HG02943 (cell line): Measurements from ENCODE around the gene LRRTM4.
"Not testable (repeated sequence)": the region's sequence is repeated elsewhere in the genome, so short reads cannot be mapped to it uniquely, and the experiment has no call there.

ENCODE experiments used
- ATAC-seq: cut with Tn5 transposase; IDR thresholded peaks from one replicate; pipeline ENCODE4 v1.9.1; 2021; ENCODE audit warnings: mild to moderate bottlenecking, low read depth, moderate library complexity; ENCODE audit not compliant: unreplicated experiment

The LRRTM4 gene

GRCh38 chr2:76808732-76809131, 713.4 kb downstream of the LRRTM4 start:
- ATAC-seq, result no peak

GRCh38 chr2:76793647-76794334, 728.4 kb downstream of the LRRTM4 start:
- ATAC-seq, result no peak

- ATAC-seq, result not testable (repeated sequence)
These were observed 740.9 kb downstream of the LRRTM4 start for GRCh38 chr2:76781313-76781712.

GRCh38 chr2:76763276-76763675, 758.9 kb downstream of the LRRTM4 start:
- ATAC-seq, result no peak

- no peak for ATAC-seq
These were observed 761.8 kb downstream of the LRRTM4 start for GRCh38 chr2:76760367-76760704.

- ATAC-seq, result no peak
These were observed 762.4 kb downstream of the LRRTM4 start for GRCh38 chr2:76759634-76760366.

GRCh38 chr2:76752506-76752905, 769.7 kb downstream of the LRRTM4 start:
- no peak for ATAC-seq

- ATAC-seq, result no peak
These were observed 772.3 kb downstream of the LRRTM4 start for GRCh38 chr2:76749858-76750257.

GRCh38 chr2:76748581-76749296, 773.4 kb downstream of the LRRTM4 start:
- no peak for ATAC-seq

- no peak for ATAC-seq
These were observed 776.6 kb downstream of the LRRTM4 start for GRCh38 chr2:76745605-76746004.

- ATAC-seq, result no peak
These were observed 784.6 kb downstream of the LRRTM4 start for GRCh38 chr2:76737607-76738006.

GRCh38 chr2:76733736-76734135, 788.4 kb downstream of the LRRTM4 start:
- ATAC-seq, result no peak

GRCh38 chr2:76731157-76731556, 791.0 kb downstream of the LRRTM4 start:
- ATAC-seq, result no peak

- no peak for ATAC-seq
These were observed 792.2 kb downstream of the LRRTM4 start for GRCh38 chr2:76730021-76730420.

- ATAC-seq, result no peak
These were observed 801.0 kb downstream of the LRRTM4 start for GRCh38 chr2:76721226-76721625.

- no peak for ATAC-seq
These were observed 808.9 kb downstream of the LRRTM4 start for GRCh38 chr2:76713312-76713711.

- no peak for ATAC-seq
These were observed 810.7 kb downstream of the LRRTM4 start for GRCh38 chr2:76711490-76711889.

- ATAC-seq, result no peak
These were observed 821.3 kb downstream of the LRRTM4 start for GRCh38 chr2:76700894-76701293.

GRCh38 chr2:76697998-76698713, 824.0 kb downstream of the LRRTM4 start:
- not testable (repeated sequence) for ATAC-seq
